T-helper 22 cell (primary cell): Measurements from ENCODE around the gene GPR39.
"Not testable (repeated sequence)": the region's sequence is repeated elsewhere in the genome, so short reads cannot be mapped to it uniquely, and the experiment has no call there.

Source experiments
- DNase-seq: peaks from one replicate; pipeline ENCODE4 v3.0.0-alpha.2; 2020; ENCODE audit warnings: low read depth

GPR39 gene

DNA sequence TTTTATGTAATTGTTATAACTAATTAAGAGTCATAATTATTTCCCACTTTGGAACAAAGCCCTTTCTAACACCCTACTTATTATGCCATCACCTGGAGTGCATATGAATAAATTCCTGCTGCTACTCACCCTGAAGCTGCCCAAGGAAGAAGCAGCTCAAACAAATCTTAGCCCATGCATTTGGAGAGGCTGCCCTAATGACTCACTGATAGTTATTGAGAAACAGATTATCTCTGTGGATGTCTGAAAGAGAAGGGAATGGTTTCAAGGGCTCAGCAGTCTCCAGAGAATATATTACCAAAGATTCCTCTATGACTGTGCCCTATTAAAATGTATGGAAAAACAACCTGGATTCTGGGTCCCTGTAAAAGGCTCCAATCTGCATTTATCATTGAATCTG, 81.0 kb downstream of the GPR39 start:
- DNase-seq = no peak

DNA sequence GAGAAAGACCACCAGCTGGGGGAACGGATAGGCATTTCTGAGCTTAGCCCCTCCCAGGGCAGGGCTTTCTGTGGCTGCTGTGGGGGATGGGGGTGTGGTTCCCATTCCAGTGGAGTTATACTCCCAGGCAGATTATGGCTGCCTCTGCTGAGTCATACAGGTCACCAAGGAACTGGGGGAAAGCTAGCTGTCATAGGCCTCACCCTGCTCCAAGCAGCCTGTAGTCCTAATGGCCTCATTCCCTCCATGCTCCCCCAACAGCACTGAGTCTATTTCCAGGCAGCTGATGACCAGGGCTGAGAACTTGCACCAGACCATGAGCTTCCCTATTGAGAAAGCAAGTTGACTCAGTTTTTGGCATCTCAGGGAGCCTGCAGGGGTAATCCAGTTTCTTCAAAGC, 87.1 kb downstream of the GPR39 start:
- DNase-seq = no peak

DNA sequence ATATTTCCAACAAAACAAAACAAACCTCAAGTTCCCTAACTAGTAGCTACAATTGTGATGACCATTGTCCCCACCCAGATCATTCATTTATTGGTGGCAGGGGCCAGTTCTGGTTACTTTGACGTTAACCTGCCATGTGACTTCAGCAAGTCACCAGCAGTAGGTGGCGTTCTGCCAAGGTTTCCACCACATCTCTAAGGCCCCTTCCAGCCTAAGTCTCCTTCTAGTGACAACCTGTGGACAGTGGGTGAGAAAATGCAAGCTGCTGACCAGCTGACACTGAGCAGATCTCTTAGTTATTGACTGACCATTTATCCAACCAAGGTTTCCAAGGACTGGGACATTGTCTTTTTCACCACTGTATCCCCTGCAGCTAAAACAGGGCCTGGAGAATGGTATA, 98.4 kb downstream of the GPR39 start:
- DNase-seq = no peak

DNA sequence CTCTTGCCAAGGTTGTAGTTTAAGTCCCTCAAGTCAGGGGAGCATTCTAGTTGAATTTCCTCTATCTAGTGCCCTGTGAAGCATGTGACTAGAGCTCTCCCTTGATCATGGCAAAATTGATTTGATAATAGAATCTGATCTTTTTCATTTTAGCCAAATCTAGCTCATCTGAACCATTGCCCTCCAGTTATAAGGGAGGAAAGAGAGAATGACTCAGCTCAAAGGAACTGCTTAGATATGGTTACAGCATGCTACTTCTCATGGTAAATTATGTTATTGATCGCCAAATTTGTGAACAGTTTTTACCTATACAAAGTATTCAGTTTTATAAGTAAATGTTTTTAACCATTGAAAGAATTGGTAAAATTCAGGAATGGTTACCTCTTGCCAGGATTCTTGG, 100.8 kb downstream of the GPR39 start:
- no peak for DNase-seq

DNA sequence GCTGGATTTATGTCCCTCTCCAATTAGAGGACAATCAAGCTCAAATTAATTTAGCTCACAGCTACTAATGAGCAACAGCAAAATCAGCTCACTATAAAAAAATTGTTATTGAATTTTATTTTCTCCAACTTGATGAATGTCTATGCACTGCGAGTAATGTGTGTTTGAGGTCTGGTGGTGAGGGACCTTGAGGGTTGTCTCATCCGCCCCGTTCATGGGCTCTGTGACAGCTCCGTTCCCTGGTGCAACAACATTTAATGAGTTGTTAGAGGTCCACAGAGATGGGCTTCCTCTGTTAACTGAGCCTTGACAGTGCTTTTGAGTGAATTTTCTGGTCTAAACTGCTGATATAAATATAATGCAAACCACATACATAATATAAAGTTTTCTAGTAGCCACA, 101.7 kb downstream of the GPR39 start:
- no peak for DNase-seq

DNA sequence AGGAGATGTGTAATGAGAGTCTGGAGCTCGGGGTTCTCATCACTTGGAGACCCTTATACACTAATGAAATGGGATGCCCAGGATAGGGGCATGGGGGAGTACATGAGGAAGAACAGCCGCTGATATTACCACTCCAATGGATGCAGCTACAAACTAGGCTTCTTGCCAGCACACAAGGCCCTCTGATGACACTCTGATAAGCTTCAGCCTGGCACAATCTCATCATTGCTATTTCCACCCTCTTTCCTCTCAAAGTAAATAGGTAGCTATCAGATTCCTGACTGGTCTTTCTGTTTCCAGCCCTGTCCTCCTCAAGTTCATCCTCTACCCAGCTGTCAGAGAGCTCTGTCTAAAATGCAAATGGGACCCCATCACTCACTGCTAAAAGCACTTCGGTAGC, 103.0 kb downstream of the GPR39 start:
- no peak for DNase-seq

DNA sequence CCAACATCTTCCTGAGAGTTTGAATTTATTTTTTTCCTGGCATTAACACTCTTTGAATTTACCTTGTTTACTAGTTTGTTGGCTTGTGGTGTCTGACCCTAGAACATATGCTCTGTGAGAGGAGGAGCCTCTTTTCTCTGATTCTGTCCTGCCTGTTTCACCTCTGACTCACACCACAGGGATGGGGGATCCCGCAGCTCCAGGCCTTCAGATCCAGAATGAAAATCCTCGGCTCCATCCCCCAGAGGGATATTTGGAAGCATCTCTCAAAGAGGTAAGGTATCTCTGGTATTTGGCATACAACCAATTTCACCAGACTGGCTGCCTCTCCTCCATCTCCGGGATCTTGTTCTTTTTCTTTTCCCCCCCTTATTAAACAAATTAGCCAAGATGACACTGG, 104.7 kb downstream of the GPR39 start:
- DNase-seq = no peak

DNA sequence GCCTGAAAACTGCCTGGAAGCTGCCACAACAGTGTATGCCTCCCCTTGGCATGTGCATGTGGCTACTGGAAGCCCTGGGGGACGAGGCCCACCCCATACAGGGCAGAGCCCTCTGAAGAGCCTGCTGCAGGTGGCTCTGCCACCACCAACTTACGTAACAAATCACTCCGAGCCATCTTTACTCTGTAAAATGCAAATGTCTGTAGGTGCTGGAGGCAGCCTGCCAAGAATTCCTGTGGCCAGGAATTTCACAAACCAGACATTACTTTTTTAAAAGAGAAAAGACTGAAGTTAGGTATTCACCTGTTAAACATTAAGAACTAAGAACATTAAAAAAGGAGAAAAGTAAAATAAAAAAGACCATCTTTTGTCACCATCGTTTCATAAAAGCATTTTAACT, 106.3 kb downstream of the GPR39 start:
- no peak for DNase-seq

DNA sequence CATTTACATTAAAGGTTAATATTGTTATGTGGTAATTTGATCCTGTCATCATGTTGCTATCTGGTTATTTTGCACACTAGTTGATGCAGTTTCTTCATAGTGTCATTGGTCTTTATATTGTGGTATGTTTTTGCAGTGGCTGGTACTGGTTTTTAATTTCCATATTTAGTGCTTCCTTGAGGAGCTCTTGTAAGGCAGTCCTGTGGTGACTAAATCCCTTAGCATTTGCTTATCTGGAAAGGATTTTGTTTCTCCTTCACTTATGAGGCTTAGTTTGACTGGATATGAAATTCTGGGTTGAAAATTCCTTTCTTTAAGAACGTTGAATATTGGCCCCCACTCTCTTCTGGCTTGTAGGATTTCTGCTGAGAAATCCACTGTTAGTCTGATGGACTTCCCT, 120.5 kb downstream of the GPR39 start:
- not testable (repeated sequence) for DNase-seq

DNA sequence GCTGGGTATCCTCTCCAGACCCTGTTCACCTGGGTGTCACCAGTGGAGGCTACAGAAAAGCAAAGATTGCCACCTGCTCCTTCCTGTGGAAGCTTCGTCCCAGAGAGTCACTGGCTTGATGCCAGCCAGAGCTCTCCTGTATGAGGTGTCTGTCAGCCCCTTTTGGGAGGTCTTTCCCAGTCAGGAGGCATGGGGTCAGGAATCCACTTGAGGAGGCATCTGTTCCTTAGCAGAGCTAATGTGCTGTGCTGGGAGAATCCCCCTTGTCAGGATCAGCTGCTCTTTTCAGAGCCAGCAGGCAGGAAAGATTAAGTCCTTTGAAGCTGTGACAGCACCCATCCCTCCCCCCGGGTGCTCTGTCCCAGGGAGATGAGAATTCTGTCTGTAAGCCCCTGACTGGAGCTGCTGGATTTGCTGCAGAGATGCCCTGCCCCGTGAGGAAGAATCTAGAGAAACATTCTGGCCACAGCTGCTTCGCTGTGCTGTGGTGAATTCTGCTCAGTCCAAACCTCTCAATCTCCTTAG, 121.8 kb downstream of the GPR39 start:
- no peak for DNase-seq

DNA sequence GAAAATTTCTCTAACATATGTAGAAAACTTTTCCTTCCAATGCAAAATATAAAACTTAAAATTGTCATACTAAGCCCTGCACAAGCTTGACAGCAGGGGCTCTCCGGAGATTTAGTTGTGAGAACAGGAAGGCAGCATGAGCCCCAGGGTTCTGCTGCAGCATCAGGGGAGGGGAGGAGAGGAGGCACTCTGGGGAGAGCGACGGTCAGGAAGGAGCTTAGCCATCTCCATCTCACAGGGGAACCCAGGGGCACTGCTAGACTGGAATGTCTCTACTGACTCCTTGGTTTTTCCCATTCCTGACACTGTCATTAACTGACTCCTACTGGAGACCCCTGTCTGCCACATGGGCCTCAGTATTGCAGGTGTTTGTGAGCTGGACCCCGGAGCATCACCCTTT, 123.6 kb downstream of the GPR39 start:
- no peak for DNase-seq

DNA sequence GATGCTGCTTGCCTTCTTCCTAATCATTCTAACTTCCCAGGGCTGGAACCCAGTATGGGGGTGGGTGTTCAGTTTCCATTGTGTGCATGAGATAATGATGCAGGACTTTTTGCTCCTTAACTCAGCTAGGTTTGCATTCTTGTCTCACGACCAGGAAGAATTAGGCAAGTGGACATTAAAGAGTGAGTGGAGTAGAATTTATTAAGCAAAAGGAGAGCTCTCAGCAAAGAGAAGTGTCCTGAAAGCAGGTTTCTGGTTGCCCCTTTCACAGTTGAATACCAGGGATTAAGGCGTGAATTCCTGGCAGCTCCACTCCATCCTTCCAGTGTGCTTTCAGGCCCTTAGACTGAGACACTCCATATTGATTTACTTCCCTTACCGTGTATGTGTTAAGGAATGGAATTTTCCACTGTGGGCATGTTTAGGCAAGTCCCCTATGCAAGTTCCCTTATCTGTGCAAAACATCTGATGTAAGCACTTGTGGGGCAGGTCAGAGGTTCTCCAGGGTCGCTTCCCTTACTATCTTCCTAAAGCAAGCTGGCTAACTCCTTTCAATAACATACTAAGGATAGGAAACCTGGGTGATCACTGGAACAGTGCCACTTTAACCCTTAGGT, 126.5 kb downstream of the GPR39 start:
- DNase-seq = no peak

DNA sequence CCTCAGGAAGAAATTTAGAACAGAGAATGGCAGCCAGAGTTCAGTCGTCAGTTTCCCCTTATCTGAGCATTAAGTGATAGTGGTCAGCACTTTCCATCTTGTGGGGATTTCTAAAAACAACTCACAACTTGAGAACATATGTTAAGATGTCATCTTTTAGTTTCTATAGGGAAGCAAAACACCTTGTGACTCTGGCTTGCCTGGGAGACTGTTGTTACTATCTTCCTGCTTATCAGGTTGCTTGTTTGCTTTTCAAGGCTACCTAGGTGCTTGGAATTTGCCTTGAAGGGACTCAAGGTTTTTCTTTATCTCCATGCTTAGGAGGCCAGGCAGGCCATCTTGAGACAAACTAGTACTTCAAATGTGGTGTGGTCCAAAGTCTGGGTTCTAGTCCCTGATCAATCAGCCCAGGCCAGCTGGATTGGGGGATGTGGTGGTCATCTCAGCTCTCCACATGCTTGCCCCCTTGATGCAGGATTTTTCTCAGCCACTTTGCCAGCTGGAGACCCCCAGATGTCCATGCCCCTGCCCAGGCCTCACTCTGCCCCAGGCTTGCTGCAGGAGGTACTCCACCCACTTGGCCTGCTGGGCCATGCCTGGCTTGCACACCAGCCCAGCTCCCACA, 127.5 kb downstream of the GPR39 start:
- DNase-seq = no peak

DNA sequence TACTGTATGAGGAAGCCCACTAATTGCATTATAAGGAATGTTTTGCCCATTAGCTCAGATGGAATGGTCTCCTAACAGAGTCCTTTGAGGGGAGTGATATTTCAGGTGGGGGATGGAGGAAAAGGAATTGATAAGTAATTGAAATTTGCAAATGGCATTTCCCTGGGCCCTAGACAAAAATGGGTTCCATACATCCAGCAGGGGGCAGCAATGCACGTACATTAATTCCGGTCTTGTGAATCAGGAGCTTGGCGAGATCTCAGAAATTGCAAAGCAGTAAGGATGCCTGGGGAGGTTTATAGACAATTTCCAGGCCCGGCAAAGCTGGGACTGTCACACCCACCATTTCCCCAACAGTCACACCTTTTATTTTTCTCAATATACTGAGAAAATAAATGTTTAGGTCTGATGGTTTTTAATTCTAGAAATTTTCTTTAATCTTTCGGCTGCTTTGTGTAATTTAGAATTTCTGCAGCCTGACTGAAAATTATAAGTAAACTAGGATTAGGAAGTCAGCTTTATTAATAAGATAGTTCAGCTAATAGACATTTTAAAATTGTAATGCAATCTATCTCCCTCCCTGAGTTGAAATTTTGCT, 130.6 kb downstream of the GPR39 start:
- DNase-seq = no peak

DNA sequence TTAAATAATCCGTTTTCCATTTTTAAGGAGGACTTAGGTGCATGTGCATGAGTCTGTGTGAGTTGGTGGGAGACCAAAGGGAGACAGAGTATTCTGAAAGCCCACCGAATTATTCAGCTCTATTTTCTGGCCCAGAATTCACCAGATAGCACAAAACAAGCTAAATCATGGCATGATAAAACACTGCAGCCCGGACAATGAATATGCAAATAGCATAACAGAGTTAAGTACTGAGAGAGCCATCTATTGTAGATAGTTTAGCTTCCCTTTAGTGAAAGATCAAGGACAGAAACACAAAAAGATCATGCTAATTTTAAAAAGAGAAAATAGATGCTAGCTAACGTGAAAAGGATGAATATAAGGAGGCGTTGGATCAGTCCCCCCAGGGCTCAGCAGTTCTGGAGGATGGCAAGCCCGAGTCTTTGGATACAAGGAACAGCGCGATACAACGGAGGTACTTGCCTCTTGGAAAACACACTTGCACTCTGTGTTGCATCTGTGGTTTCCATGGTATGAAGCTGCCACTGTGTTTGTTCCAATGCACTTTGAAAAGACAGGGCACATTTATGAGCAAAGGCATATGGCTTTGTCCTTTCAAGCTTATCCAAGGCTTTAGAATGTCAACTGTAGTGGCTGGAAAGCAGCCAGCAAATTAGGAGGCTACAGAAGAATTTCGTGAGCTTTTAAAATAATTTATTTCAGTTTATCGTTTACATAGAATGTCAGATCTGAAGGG, 133.5 kb downstream of the GPR39 start:
- no peak for DNase-seq

DNA sequence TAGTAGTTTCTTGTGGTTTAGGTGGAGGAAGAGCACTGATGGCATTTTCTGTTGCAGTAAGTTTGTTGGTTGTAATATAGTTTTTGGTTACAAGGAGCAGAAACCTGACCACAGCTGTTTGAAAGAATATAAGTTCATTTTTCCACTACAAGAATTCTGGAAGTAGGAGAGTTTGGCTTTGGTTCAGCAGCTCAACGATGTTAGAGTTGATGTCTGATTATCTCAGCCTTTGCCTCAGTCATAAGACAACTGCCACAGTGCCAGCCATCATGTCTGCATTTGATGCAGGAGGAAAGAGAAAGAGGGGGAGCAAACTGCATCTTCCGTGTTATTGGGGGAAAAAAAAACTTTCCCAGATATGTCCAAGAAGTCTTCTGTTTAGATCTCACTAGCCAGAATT, 134.3 kb downstream of the GPR39 start:
- no peak for DNase-seq

DNA sequence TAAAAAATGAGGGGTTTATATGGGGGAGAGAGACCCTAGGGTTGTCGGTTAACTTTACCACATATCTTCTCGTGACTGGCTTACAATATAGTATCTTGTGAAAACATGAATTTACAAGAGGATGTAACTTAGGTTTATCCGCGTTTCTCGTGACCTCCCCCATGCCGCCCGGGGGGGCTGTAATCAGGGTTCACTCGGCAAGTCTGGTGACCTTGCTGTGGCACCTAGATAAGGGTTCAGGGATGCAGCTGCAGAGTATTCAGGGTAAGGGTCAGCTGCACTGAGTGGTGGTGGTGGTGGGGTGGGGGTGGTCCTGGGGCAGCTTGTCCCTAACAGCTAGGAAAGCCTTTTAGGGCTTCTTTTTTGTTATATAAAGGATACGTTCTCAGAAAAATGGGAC, 141.1 kb downstream of the GPR39 start:
- DNase-seq = no peak

DNA sequence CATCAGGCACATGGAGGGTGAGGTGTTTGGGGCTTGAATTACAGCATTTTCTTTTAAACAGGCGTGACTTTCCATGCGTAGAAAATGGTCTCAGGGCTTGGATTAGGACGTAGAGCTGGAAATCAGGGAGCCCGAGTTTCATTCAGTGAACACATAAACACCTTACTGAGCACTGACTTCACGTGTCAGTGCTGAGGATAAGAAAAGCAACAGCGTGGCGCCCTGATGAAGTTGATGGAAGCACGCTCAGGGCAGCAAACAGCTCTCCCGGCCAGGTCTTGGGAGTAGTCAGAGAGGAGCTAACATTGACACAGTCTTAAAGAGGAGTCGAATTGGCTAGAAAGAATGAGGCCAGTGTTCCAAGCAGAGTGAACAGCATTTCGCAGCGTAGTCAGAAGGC, 142.7 kb downstream of the GPR39 start:
- DNase-seq = no peak

DNA sequence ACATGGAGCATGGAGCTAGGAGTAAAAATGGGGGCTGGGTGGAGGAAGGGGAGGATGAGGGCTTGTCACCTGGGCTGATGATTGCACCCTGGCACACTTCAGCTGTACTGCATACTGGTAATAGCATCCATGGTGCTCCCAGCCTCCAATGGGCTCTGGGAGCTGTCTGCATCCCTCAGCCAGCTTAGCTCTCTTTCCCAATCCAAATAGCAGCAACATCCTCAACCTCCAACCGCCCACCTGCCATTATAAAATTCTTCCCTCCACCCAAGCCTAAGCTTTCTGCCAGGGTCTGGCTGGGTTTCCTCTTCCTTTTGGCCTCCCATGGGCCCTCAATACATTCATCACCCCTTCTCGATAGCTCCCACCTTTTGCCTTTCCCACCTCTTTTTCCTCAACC, 143.3 kb downstream of the GPR39 start:
- DNase-seq = no peak

DNA sequence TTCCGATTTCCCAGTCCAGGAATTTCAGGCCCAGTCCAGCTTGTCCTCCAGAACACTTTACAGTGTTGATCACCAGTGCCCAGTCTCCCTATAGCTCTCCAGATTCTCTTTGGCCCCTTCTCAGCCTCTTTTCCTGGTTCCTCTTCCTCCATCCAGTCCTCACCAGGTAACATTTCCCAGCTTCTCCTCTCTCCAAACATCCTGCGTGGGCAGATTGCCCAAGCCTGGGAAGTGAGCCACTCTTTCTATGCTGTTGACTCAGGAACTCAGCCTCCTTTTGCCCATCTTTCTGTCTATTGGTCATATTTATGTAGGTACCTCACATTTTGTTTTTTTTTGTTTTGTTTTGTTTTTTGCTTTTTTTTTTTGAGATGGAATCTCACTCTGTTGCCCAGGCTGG, 144.0 kb downstream of the GPR39 start:
- no peak for DNase-seq

DNA sequence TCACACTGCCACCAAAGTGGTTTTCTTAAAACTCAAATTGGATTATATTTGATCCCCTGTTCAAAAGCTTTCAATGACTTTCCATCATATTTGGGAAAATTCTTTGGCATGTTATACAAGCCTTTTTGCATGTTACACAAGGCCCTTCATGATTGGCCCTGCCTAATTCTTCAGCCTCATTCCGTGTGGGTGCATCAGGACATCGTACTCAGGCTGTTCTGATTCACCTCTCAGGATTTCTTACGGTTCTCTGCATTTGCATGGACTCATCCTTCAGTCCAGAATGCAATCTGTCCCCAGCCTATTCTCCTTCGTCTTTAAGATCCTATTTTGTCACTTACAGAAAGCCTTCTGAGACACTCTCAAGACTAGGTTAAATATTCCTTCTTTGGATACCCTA, 145.6 kb downstream of the GPR39 start:
- no peak for DNase-seq

DNA sequence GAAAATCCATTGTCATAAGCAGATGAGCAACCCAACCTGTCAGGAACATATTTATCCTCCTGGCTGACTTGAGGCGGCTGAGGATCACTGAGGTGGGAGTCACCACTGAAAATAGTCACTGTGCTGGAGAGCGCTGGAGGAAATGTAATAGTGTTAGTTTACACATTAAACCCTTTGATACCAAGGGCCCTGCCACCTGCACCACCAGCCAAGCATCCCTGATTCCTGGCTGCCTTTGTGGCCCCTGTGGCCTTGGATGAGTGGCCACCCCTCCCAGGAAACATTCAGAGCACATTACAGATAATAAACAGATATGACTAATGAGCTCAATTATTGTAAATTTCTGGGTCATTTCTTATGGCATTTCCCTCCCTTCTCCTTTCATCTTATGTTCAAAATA, 147.5 kb downstream of the GPR39 start:
- no peak for DNase-seq

DNA sequence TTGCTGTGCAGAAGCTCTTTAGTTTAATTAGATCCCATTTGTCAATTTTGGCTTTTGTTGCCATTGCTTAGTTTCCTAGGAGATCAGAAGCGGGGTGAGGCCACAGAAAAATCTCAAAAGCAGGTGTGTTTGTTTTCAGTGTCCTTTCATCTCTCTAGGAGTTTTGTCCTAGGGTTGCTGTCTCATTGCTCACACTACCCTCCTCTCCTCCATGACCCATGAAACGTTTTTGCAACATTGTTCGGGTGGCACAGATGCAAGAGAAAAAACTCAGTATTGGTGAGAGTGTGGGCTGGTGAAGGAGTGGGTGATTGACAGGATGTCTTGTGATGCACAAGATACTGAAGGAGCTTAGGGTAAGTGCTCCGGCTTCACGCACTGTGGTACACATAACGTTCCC, 149.8 kb downstream of the GPR39 start:
- DNase-seq = no peak
